GM21447 (cell line): Measurements from ENCODE around the gene ZNF256.

Source experiments
- ATAC-seq: cut with Tn5 transposase; IDR thresholded peaks from one replicate; pipeline ENCODE4 v1.9.1; 2021; ENCODE audit not compliant: unreplicated experiment

Gene ZNF256

DNA sequence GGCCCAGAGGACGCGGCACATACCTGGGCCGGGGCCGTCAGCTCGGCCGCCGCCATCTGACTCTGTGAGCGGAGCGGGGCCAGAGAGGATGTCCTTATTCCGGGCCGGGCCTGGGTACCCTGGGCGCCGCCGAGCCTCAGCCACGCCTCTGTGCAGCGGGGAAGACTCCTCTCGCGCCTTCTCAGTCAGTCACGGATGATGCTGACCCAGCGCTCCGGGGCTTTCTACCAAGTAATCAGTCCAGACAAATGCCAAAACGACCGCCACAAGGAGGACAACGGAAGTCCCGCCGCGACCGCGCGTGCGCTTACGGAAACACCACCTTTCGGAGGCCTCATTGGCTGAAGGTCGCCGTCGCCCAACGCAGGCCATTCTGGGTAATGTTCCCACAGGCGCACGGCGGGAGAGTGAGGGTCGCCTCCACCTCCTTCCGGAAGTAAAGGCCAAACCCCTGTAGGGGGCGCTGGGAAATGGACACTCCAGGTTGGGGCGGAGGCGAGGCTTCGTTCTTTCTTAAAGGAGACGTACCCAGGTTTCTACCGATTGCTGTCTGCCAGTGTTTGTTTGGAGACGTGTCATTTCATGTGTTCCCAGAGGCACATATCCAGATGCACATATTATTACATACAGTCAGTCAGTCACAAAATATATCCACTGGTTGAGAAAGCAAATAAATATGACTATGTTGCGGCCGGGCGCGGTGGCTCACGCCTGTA, at the start of gene ZNF256:
ZNF256 (minus strand) TSS at position 288 of the 716 bp plus-strand sequence; CDS start at position 56, 232 bp downstream.
- peak; percentile 90 for ATAC-seq

- ATAC-seq: no peak
These were observed 45.3 kb upstream of the ZNF256 start for GRCh38 chr19:57992841-57993240.

DNA sequence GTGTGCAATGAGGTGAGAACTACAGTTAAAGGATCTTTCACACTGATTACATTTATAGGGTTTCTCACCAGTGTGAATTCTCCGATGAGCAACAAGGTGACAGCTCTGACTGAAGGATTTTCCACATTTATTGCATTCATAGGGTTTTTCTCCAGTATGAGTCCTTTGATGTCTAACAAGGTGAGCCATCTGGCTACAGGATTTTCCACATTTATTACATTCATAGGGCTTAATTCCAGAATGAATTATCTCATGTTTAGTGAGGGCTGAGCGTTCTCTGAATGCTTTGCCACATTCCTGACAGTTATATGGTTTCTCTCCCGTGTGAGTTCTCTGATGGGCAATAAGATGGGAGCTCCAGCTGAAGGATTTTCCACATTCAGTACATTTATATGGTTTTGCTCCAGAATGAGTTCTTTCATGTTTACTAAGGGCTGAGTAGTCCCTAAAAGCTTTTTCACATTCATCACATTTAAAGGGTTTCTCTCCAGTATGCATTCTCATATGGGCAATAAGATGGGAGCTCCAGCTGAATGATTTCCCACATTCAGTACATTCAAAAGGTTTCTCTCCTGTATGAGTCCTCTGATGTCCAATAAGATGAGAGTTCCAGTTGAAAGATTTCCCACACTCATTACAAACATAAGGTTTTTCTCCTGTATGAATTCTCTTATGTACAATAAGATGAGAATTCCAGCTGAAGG, 31.2 kb upstream of the ZNF256 start:
- no peak for ATAC-seq

GRCh38 chr19:57974434-57974833, 26.9 kb upstream of the ZNF256 start, which contains the start of gene C19orf18:
Gene C19orf18, minus strand, starts transcription at chr19:57974534. Its CDS starts 102 bp downstream, at chr19:57974432.
- ATAC-seq: no peak

GRCh38 chr19:57964761-57965160, 17.3 kb upstream of the ZNF256 start:
- ATAC-seq: no peak

DNA sequence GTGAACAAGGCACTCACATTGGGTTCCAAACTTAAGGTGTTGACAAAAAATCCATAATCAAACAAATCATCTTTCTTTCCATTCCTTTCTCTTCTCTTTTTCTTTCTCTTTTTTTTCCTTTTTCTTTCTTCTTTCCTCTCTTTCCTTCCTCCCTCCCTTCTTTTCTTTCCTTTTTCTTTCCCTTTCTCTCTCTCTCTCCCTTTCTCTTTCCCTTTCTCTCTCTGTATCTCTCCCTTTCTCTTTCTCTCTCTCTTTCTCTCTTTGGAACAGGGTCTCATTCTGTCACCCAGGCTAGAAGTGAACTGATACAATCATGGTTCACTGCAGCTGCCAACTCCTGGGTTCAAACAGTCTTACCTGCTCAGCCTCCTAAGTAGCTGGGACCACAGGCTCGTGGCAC, 14.3 kb upstream of the ZNF256 start:
- no peak for ATAC-seq

DNA sequence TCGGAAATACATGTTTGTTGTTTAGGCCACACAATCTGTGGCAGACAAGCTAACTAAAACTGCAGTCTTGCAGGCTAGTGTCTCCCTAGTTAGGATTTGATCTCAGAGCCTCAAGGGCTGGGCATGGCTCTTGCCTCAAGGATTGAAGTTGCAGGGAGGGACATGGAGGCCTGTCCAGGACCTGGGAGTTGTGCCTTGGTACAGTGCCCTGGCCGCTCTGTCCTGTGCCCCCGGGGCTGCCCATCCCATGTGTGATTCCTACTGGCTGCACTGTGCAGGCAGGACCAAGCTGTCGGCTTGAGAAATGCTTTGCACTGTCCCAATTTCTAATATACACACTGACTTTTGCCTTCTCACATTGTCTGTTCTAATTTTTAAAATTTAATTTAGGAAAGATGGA, 7.5 kb upstream of the ZNF256 start:
- no peak for ATAC-seq

GRCh38 chr19:57949702-57950101, 2.2 kb upstream of the ZNF256 start:
- no peak for ATAC-seq

- no peak for ATAC-seq
These were observed 1.8 kb upstream of the ZNF256 start for GRCh38 chr19:57949296-57949695.

DNA sequence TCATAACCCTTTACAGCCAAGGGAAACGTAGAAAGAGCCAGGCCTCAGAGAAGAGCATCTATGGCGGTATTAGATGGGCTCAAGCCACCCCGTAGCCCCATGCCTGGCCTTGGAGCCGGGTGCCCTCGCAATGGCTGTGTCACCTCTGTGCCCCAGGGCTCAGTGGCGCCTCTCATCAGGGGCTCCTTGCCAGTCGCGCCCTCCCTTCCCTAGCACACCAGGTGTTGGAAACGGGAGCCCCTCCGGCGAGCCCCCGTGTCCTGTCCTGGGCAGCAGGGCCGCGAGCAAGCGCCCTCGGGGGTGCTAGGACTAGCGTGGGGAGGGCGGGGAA, 453 bp downstream of the ZNF256 start:
- no peak for ATAC-seq

DNA sequence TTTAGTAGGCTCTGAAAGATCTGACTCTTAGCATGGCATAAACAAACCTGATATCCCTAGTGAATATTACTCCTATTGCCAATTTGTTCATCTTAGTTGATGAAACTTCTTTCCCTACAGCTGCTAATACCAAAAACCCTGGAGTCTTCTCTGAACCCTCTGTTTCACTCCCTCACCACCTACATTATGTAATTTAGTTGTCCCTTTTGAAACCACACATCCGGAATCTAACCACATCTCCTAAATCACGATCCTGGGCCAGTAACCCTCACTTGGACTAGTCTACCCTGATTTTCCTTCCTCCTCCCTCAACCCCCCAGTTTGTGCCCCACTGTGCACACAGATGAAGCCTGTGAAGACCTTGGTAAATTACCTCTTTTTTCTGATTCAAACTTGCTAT, 1.2 kb downstream of the ZNF256 start:
- no peak for ATAC-seq

- no peak for ATAC-seq
These were observed 5.9 kb downstream of the ZNF256 start for GRCh38 chr19:57941593-57941992.

DNA sequence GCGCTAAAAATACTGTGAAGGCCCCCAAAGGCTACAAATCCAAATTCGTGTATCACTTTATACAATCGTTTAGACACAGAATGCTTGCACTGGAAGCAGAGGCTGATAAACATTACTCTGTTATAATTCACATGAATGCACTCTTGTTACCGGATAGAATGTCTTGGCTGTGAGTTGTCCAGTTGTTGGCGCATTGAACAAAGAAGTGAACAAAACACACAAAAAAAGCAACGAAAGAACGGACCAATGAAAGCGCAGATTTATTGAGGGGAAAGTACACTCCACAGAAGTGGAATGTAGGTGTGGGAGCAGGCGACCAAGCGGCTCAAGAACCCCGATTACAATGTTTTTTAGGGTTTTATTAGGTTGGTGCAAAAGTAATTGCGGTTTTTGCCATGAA, 11.8 kb downstream of the ZNF256 start:
- no peak for ATAC-seq

- no peak for ATAC-seq
These were observed 12.5 kb downstream of the ZNF256 start, which contains the start of gene ZNF418 for GRCh38 chr19:57934820-57935665. Gene ZNF418, minus strand, starts transcription at chr19:57935402. Its CDS starts 1,580 bp downstream, at chr19:57933822.

DNA sequence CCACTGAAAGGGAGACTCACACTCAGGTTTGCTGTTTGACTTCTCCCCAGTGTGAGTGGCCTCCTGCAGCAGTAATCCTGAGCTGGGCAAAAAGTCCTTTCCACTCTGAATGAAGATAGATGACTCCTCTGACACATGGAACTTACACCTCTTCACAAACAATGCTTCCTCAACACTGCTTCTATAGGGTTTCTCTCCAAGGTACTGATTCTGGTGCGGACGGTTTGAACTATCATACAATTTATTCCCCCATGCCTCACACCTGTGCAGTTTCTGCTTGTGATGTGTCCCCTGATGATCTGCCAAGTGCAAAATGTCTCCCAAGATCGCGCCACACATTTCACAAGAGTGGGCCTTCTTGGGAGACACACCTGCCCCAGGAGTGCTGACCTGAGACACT, 19.9 kb downstream of the ZNF256 start:
- no peak for ATAC-seq

DNA sequence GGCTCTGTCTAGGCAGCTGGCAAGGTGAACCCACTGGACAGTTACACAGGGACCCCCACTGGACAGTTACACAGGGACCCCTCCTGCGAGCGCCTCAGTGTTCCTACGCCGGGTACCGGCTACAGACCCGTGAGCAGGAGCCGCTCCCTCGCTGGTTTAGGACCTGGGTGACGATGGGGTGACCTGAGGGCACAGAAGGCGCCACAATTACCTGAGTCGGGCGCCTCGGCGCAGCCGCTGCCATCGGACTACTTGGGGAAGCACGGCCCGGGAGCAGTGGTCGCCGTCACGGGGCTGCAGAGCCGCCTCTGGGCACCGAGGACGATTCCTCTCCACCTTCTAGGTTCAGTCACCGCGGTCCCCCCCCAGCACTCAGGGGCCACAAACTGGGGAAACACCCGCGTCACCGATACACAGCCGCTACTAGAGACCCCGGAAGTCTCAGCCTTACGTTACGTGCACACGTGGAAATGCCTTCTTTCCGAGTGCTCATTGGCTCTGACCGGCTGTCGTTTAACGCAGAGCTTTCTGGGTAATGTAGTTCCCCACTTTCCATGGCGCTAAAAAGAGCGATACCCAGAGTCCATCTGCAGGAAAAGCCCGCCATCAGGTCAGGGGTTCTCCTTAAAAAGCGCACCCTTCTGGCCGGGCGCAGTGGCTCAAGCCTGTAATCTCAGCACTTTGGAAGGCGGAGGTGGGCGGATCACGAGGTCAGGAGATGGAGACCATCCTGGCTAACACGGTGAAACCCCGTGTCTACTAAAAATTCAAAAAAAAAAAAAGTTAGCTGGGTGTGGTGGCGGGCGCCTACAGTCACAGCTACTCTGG, 31.1 kb downstream of the ZNF256 start, which contains the start of gene ZNF417:
ZNF417 (minus strand) TSS at position 425 of the 828 bp plus-strand sequence; CDS start at position 244, 181 bp downstream.
- ATAC-seq: peak; percentile 94

DNA sequence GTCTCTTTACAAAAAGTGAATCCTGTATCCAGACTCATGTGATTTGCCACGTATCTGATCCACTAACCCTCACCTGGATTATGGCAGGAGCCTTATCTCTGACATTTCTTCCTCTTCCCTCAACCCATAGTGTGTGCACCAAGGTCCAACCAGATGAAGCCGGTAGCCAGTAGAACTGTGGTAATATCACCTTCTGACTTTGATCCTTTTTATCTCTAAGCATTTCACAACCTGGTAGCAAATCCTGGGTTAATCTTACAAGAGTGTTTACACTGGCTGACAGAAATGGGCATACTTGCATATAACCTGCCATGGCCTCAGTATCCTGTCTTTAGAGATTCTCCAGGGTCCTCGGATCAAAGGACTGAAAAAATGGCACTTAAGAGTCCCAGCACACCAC, 33.0 kb downstream of the ZNF256 start:
- ATAC-seq: no peak

GRCh38 chr19:57907394-57907793, 40.1 kb downstream of the ZNF256 start:
- ATAC-seq: no peak

GRCh38 chr19:57905258-57905657, 42.2 kb downstream of the ZNF256 start:
- ATAC-seq: no peak

DNA sequence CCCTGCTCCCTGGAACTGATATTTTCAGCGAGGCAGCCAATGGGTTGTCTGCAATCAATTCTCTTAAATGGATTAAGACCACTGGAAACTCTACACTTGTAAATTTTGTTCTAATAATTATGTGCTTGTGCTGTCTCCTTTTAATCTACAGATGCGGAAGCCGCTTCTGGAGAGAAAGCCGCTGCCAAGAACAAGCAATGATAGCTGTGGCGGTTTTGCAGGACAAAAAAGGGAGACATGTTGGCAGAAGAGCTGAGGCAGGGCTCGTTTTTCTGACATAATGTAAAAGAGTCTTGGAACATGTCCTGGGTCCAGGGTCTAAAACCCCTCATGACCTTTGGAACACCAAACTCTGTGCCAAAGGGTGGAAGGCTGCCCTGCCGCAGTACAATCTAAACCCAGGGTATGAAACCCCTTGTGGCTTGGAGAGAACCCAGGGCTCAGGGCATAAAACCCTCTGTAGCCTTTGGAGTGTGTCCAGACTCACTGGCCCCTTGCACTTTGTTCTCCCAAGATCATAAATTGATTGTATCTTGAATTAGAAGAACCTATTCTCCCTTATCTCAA, 43.8 kb downstream of the ZNF256 start:
- ATAC-seq: no peak
